BLaER1 treated with 17β-estradiol and CSF1 and Interleukin-3, amounts not matched to agents 10 nM and 100 nM (cell line): ENCODE measurements around the gene OTUD4.
A peak's percentile ranks its signal among the peaks of the same experiment; 100 is the strongest.

Experiments
- H3K27ac ChIP-seq, 11 experiments: shearing (Covaris generic); formaldehyde crosslinking; 2 replicates each; pipeline ENCODE4 v1.8.1; 2022
- H3K27me3 ChIP-seq, 11 experiments: shearing (Covaris generic); formaldehyde crosslinking; 2 replicates each; pipeline ENCODE4 v1.8.1; 2022
- H3K36me3 ChIP-seq, 11 experiments: shearing (Covaris generic); formaldehyde crosslinking; 2 replicates each; pipeline ENCODE4 v1.8.1; 2022
- H3K4me1 ChIP-seq, 10 experiments: shearing (Covaris generic); formaldehyde crosslinking; 2 replicates each; pipeline ENCODE4 v1.8.1; 2022
- H3K4me2 ChIP-seq, 11 experiments: shearing (Covaris generic); formaldehyde crosslinking; 2 replicates each; pipeline ENCODE4 v1.8.1; 2022
- H3K4me3 ChIP-seq, 10 experiments: shearing (Covaris generic); formaldehyde crosslinking; 2 replicates each; pipeline ENCODE4 v1.8.1; 2022
- H3K9ac ChIP-seq, 11 experiments: shearing (Covaris generic); formaldehyde crosslinking; 2 replicates each; pipeline ENCODE4 v1.8.1; 2022
- H3K9me3 ChIP-seq, 11 experiments: shearing (Covaris generic); formaldehyde crosslinking; replicated peaks in 1 of 11; 2 replicates each; pipeline ENCODE4 v1.8.1; 2022
- H4K20me1 ChIP-seq, 11 experiments: shearing (Covaris generic); formaldehyde crosslinking; 2 replicates each; pipeline ENCODE4 v1.8.1; 2022
- Cebpa-rat ChIP-seq, 11 experiments: shearing (Covaris generic); IDR thresholded peaks; 2 replicates each; pipeline ENCODE4 v1.8.1; 2022

Gene OTUD4

DNA sequence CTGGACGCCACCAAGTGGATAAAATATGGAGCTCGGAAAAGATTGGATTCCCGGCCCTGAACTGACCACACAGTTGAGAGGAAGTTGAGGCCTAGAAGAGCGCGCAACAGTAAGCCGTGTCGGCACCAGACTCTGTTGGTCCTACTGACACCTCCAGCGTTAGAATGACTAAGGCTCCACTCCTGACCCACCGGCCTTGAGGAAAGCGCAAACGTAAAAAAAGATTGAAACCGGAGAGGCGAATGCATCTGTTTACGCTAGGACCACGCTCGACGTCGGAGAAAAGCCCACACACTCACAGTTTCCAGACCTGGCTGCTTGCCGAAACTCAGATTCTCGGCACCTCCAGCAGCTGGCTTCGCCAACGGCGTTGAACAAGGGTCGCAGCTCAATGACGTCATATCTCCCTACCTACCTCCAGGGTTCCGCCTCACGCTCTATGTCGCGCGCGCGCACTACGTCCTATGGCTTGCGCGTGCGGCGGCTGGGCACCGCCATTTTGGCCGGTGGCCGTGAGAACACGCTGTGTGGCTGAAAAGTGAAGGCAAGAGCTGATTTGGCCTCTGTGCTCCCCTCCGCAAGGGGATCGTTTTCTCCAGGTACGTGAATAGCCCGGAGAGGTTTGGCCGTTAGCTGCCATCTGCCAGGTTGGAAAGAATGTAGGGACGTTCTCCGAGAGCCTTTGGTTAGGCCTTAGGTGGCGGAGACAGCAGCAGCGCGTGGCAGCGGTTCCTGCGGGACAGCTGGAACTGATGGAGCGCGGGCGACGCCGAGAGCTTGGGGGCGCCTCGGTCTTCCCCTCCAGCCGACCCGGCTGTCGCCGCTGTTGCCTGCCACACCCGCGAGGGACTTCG, 82.3 kb downstream of the OTUD4 start, which contains the start of the genes ABCE1 and ANAPC10:
ABCE1 (plus strand) TSS at position 491 of the 854 bp plus-strand sequence. CDS start 6,102 bp downstream, outside the sequence.
ANAPC10 (minus strand) TSS at position 376 of the 854 bp plus-strand sequence. CDS start 2,097 bp downstream, outside the sequence.
- H3K27ac ChIP-seq = peak within 1 kb of the TSS; percentile 91 to 99 (median 95)
- peaks cover 29 to 65% (median 47%) of the 10 kb centered on the region in 11 experiments for H3K36me3 ChIP-seq
- H3K4me2 ChIP-seq = peak within 1 kb of the TSS; percentile 79 to 97 (median 89)
- peak within 1 kb of the TSS; percentile 90 to 99 (median 93) for H3K9ac ChIP-seq
- H3K27me3 ChIP-seq = no peaks in the 10 kb centered on the region
- peak within 1 kb of the TSS; percentile 69 to 96 (median 88) for H3K4me3 ChIP-seq
- no peak for TF ChIP-seq Cebpa-rat (IDR thresholded peaks at IDR 0.05)
- H3K9me3 ChIP-seq = peaks cover 14 to 23% (median 19%) of the 10 kb centered on the region in 11 experiments
- peaks cover 34 to 57% (median 48%) of the 10 kb centered on the region in 10 experiments for H3K4me1 ChIP-seq
- H4K20me1 ChIP-seq = peaks cover 0 to 47% (median 33%) of the 10 kb centered on the region in 11 experiments; a peak in 19 of 22 replicates

- Histone ChIP-seq H3K4me2 (peak overlapping the region; percentile 79 to 97 (median 89)), H3K36me3 (peaks cover 35 to 66% (median 51%) of the 10 kb centered on the region in 11 experiments), H3K9ac (peak overlapping the region; percentile 90 to 99 (median 93)), H4K20me1 (peaks cover 0 to 41% (median 27%) of the 10 kb centered on the region in 11 experiments; a peak in 17 of 22 replicates), H3K4me3 (peak overlapping the region; percentile 69 to 96 (median 88)), H3K4me1 (peaks cover 28 to 50% (median 41%) of the 10 kb centered on the region in 10 experiments), H3K27ac (peak overlapping the region; percentile 91 to 99 (median 95)), H3K9me3 (peaks cover 14 to 25% (median 19%) of the 10 kb centered on the region in 11 experiments), H3K27me3 (no peaks in the 10 kb centered on the region)
- TF ChIP-seq Cebpa-rat (IDR thresholded peaks at IDR 0.05) = no peak
These were observed 83.0 kb downstream of the OTUD4 start for GRCh38 chr4:145097331-145097820.

GRCh38 chr4:145093638-145094037, 86.8 kb downstream of the OTUD4 start:
- TF ChIP-seq Cebpa-rat (IDR thresholded peaks at IDR 0.05) = no peak

GRCh38 chr4:145090380-145090779, 90.0 kb downstream of the OTUD4 start:
- no peak for TF ChIP-seq Cebpa-rat (IDR thresholded peaks at IDR 0.05)
- peaks cover 84 to 100% (median 98%) of the 10 kb centered on the region in 11 experiments for H3K36me3 ChIP-seq

More at GRCh38 chr4:145093638-145094037, 86.8 kb downstream of the OTUD4 start:
- no peak overlapping the region for H3K9ac ChIP-seq
- no peak overlapping the region for H3K4me2 ChIP-seq
- H3K9me3 ChIP-seq = peaks cover 14 to 25% (median 19%) of the 10 kb centered on the region in 11 experiments
- H3K4me3 ChIP-seq = no peak overlapping the region
- H4K20me1 ChIP-seq = peaks cover 0 to 17% (median 0%) of the 10 kb centered on the region in 11 experiments; a peak in 3 of 22 replicates
- H3K27me3 ChIP-seq = no peaks in the 10 kb centered on the region
- H3K4me1 ChIP-seq = peaks cover 10 to 37% (median 16%) of the 10 kb centered on the region in 10 experiments
- H3K27ac ChIP-seq = no peak overlapping the region
- H3K36me3 ChIP-seq = peaks cover 63 to 79% (median 74%) of the 10 kb centered on the region in 11 experiments

DNA sequence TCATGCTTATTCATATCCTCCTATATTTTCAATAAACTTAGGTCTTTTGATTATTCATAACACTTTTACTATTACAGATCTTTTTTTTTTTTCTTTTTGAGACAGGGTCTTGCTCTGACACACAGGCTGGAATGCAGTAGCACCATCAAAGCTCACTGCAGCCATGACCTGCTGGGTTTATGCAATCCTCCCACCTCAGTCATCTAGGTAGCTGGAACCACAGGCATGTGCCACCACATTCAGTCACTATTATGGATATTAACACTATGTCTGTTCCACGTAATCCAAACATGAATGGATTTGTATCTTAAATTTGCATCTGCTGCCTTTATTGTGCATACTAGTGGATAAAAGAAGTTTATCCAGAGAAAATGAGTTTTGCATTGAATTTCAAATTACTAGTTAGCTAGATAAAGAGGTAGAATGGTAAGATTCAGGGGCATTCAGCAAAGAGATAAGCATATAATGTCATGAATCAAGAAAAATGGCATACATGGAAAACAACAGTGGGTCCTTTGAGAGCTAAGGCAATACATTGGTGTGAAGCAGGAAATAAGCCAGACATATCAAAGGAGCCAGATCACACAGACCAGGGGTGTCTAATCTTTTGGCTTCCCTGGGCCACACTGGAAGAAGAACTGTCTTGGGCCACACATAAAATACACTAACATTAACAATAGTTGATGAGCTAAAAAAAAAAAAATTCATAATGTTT, 96.3 kb downstream of the OTUD4 start:
- H4K20me1 ChIP-seq = peaks cover 0 to 25% (median 0%) of the 10 kb centered on the region in 11 experiments; a peak in 7 of 22 replicates
- peaks cover 0 to 13% (median 7%) of the 10 kb centered on the region in 11 experiments; a peak in 14 of 22 replicates for H3K9me3 ChIP-seq
- TF ChIP-seq Cebpa-rat (IDR thresholded peaks at IDR 0.05) = no peak
- no peak overlapping the region for H3K27ac ChIP-seq
- H3K4me1 ChIP-seq = peaks cover 9 to 18% (median 14%) of the 10 kb centered on the region in 10 experiments; a peak in 19 of 20 replicates
- no peaks in the 10 kb centered on the region for H3K27me3 ChIP-seq
- H3K36me3 ChIP-seq = peaks cover 64 to 95% (median 83%) of the 10 kb centered on the region in 11 experiments
- no peak overlapping the region for H3K4me2 ChIP-seq
- no peak overlapping the region for H3K9ac ChIP-seq
- H3K4me3 ChIP-seq = no peak overlapping the region

More at GRCh38 chr4:145090380-145090779, 90.0 kb downstream of the OTUD4 start:
- Histone ChIP-seq H4K20me1 (peaks cover 0 to 20% (median 0%) of the 10 kb centered on the region in 11 experiments; a peak in 5 of 22 replicates), H3K27ac (peak overlapping the region in 2 of 11 experiments; percentile 30 to 35; a peak in 3 of 22 replicates), H3K4me1 (peaks cover 9 to 35% (median 13%) of the 10 kb centered on the region in 10 experiments; a peak in 19 of 20 replicates), H3K4me2 (peak overlapping the region in 2 of 11 experiments; percentile 39 to 58; a peak in 2 of 22 replicates), H3K9me3 (peaks cover 14 to 25% (median 19%) of the 10 kb centered on the region in 11 experiments), H3K27me3 (no peaks in the 10 kb centered on the region), H3K9ac (no peak overlapping the region), H3K4me3 (no peak overlapping the region)
